HG03565 (cell line): ENCODE measurements around the gene DNAH1.

Experiments used
- ATAC-seq: cut with Tn5 transposase; IDR thresholded peaks from one replicate; pipeline ENCODE4 v1.9.1; 2021; ENCODE audit warnings: mild to moderate bottlenecking, moderate library complexity; ENCODE audit not compliant: unreplicated experiment

The DNAH1 gene

GRCh38 chr3:52290596-52291507 lies 25.3 kb upstream of the DNAH1 start:
- no peak for ATAC-seq

GRCh38 chr3:52291508-52292181 lies 24.5 kb upstream of the DNAH1 start:
- ATAC-seq, result no peak

DNA sequence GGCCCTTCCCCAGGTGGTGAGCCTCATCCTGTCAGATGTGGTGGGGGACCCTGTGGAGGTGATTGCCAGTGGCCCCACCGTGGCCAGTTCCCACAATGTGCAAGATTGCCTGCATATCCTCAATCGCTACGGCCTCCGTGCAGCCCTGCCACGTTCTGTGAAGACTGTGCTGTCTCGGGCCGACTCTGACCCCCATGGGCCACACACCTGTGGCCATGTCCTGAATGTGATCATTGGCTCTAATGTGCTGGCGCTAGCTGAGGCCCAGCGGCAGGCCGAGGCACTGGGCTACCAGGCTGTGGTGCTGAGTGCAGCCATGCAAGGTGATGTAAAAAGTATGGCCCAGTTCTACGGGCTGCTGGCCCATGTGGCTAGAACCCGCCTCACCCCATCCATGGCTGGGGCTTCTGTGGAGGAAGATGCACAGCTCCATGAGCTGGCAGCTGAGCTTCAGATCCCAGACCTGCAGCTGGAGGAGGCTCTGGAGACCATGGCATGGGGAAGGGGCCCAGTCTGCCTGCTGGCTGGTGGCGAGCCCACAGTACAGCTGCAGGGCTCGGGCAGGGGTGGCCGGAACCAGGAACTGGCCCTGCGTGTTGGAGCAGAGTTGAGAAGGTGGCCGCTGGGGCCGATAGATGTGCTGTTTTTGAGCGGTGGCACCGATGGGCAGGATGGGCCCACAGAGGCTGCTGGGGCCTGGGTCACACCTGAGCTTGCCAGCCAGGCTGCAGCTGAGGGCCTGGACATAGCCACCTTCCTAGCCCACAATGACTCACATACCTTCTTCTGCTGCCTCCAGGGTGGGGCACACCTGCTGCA lies 23.7 kb upstream of the DNAH1 start:
- no peak for ATAC-seq

- no peak for ATAC-seq
Observed at GRCh38 chr3:52293491-52294319, 22.4 kb upstream of the DNAH1 start.

DNA sequence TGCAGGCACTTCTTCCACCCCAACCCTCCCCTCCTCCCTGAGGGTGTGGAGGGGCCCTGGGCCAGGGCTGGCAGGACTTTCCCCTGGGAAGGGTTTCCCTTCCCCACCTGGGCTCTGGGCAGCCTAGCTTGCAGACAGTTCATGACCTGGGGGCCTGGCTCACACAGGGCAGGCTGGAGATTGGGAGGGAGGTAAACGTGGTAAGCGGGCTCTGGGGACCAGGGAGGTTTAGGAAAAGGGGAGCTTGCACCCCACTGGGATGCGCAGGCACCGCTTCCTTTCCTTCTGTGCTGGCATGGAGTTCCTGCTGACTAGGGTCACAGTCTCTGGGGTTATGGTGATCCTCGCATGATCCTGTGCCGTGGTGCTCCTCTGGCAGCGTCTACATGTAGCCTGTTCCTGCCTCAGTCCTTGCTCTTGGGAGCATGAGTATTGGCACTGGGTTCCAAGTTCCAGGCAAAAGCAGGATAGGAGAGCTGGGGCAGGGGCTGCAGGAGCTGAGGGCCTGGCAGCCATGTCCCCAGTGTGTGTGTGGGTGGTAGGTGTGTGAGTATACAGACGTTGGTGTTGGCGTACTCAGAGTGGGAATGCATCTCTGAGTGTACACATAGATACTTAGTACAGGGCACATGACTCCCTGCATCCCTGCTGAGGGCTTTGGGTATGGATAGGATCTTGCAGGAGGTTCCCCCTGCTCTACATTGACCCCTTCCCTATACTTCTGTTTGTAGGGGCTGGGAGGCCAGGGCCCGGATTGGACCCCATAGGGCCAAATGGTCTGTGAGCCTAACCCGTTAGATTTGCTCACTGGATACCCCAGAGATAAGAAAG lies 21.6 kb upstream of the DNAH1 start:
- no peak for ATAC-seq

DNA sequence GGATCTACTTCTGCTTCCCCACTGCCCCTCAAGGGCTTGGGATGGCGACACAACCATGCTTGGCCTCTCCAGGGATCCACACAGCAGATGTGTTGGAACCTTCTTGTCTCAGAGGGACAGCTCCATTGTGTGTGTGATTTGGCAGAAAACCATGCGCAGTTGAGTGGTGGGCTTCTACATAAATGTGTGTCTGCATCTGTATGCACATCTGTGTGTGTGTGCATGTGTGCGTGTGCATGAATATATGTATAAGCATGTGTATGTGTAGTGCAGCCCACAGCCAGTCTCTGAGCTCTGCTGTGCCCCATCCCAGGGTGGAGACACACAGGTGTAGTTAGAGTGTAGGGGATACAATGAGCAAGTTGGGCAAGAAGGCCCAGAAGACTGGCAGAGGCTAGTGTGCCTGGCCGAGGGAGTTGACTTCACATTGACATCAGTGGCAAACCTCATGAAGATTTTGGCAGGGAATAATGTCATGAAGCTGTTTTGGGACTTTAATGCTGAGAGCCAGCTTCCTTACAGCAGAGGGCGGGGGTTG lies 20.4 kb upstream of the DNAH1 start:
- ATAC-seq, result no peak

DNA sequence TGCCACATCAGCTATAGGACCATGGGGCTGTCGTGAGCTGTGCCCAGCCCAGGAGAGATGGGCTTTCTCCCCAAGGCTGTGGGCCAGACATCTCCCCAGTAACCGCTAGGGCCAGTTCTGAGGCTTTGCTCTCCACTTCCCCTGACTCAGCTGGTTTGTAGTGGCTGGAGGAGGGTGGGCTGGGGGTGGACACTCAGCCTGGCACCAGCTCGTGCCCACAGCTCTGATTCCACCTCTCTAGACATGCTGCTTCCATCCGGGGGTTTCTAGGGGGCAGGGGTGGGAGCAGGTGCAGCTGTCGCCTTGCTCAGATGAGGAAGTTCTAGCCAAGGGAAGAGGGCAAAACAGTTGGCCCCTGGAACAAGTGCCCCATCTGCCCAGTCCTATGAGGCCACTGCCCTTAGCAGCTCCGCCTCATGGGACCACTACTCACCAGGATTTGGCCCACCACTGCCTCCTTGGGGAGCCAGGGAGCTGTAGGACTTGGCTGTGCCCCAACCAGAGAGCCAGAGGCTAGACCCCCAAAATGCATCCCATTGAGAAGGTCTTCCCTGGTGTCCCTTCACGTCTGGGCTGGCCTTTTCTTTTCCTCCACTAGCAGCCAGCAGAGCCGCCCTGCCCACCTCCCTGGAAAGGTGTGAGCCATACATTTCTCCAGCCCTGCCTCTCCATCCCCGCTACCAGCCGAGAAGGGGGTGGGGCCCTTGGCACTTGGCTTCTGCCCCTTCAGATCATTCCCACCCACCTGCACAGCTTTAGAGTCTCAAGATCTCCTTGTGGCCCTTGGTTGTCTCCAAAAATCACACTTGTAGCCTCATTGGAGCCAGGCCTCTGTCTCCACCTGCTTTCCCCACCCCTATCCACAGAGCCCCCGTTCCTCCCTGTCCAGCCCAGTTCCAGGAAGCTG lies 18.6 kb upstream of the DNAH1 start:
- ATAC-seq, result no peak

DNA sequence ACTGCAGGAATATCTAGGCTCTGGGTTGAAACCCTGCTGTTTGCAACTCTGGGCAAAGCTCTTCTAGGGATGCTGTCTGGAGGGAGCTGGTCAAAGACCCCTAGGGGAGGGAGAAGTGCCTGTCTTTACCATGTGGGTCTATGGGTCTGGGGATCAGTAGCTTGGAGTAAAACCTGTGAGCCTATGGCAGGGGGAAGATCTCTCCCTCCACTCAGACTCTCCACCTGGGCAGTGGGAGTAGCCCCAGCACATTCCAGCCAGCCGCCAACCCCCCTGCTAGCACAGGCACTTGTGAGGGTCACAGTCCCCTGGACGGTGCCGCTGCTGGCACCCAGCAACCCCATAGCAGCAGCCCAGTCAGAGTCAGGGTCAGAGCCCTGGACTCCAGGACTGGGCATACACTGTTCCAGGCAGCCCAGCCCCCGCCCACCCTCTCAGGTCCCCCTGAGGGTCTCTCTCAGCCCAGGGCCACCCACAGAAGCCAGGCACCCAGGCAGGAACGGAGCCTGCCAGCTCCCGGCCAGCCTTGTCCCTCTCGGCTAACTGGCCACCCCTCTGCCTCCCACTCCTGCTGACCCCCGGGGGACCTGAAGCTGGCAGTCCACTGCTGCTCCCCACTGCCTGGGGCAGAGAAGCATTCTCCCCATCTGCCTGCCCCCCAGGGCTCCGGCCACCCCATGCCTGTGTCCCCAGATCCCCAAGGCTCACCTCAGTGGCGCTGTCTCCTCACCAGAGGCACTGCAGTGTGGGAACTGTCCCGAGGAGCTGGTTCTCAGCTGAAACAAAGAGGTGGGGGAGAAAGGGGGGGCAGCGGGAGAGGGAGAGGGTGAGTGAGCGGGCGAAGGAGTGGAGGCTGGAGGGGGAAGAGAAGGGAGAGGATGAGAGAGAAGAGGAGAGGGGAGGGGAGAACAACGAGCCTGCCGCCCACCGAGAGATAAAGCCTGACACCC lies 17.7 kb upstream of the DNAH1 start:
- no peak for ATAC-seq

DNA sequence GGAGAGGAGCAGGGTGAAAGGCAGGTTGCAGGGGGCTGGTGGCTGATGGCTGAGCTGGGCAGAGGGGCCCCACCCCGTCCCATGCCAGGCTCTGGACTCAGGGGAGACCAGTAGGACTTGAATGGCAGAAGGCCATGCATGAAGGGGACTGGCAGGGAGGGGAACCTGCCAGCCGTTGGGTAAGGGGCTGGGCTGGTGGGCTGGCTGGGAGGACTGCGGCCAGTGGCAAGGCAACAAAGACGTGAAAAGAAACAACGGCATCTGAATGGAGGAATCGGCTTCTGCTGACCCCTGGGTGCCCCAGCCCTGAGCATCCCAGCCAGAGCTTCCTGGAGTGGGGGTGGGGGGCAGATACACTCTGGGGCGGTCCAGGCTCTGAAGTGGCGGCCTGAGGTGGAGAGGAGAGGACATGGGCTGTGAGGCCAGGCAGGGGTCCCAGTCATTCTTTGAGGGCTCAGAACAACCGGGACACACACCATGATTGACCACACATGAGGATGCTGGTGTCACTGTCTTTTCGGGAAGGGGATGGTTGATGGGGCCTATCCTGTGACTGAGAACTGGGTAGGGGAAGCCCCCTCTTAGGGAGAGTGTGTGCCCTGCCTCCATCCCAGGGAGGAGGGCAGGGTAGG lies 16.8 kb upstream of the DNAH1 start:
- ATAC-seq, result no peak

GRCh38 chr3:52299879-52300611 lies 16.1 kb upstream of the DNAH1 start:
- ATAC-seq, result no peak

- no peak for ATAC-seq
Observed at GRCh38 chr3:52302426-52303145, 13.5 kb upstream of the DNAH1 start.

DNA sequence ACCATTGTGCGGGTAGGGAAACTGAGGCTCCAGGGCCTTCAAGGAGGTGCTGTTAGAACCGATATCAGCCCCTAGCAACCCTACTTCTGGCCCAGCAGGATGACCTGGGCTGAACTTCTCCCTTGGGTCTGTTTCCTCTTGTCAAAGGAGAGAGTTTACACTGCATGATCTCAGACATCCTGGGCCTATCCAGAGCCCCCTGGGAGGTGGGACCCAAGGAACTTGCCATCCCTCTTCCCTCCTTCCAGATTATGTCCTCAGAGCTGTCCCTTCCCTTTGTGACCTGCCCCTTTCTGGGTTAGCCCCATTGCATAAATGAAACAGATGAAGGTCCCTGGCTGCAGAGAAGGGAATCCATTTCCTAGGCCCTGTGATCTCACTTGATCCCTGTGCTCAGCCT lies 12.3 kb upstream of the DNAH1 start:
- no peak for ATAC-seq

GRCh38 chr3:52305926-52306325 lies 10.2 kb upstream of the DNAH1 start:
- ATAC-seq, result no peak

DNA sequence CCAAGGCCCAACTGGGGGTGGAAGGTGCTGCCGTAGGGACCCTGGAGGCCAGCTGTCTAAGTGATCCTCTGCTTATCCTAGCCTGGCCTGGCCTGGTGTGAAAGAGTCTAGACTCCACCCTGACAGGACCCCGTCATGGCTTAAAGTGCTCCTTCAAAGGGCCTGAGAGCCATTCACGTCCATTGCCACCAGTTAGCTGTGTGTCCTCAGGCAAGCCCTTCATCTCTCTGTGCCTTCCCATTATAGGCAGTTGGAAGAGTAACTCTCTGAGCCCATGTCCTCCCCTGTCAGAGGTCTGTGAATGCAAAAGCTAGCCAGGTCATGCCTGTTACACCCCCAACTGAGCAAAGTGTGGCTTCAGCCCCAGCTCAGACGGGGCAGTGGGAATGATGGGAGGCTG lies 9.1 kb upstream of the DNAH1 start:
- no peak for ATAC-seq

- no peak for ATAC-seq
Observed at GRCh38 chr3:52308308-52308707, 7.8 kb upstream of the DNAH1 start.
